SK-N-SH (cell line): ENCODE measurements around the gene PTPRN. TPM values are rescaled to one million over a fixed set of nuclear protein-coding genes. Genes with fewer than 3 reads are reported as not detected.
"Not testable (repeated sequence)": the region's sequence is repeated elsewhere in the genome, so short reads cannot be mapped to it uniquely, and the experiment has no call there.

ENCODE experiments used
- CTCF ChIA-PET: fragments of 300-600, 350-600 bp; formaldehyde crosslinking; extraction: SDS; loops from one replicate; lab custom pipeline; 2021; lab: Yijun Ruan, JAX
- POLR2A ChIA-PET: fragments of 350-600 bp; sonication (Branson Sonifier 250); formaldehyde crosslinking; extraction: SDS; loops from one replicate; lab custom pipeline; 2020; ENCODE audit warnings: antibody characterized with exemption, inconsistent platforms; lab: Yijun Ruan, JAX
- DNase-seq: peaks from one replicate; pipeline ENCODE4 v3.0.0; 2012
- H2AFZ ChIP-seq: fragments of 200-600 bp; sonication (generic); 2 replicates; pipeline ENCODE4 v1.8.1; 2016; ENCODE audit warnings: antibody characterized with exemption, mild to moderate bottlenecking, low read depth
- H3F3A ChIP-seq: fragments of 200-600 bp; sonication (generic); replicated peaks from 2 replicates; pipeline ENCODE3; 2016; ENCODE audit warnings: antibody characterized with exemption, mild to moderate bottlenecking; ENCODE audit not compliant: insufficient read depth
- H3K27ac ChIP-seq, 2 experiments: fragments of 200-500 bp in 1 of 2; fragments of 200-600 bp in 1 of 2; sonication (Bioruptor generic) in 1 of 2; sonication (generic), shearing (Covaris generic) in 1 of 2; 2 replicates each; pipeline versions ENCODE4 v1.5.1 to v1.6.1; 2014 to 2016; ENCODE audit warnings: low read depth in 2 of 2, inconsistent platforms in 1 of 2, low read length in 1 of 2, mild to moderate bottlenecking in 1 of 2, mixed read lengths in 1 of 2
- H3K27me3 ChIP-seq: fragments of 200-600 bp; sonication (generic), shearing (Covaris generic); 2 replicates; pipeline ENCODE4 v1.6.1; 2016; ENCODE audit warnings: mixed run types; ENCODE audit not compliant: insufficient read depth
- H3K36me3 ChIP-seq, 2 experiments: fragments of 200-500 bp in 1 of 2; fragments of 200-600 bp in 1 of 2; sonication (Bioruptor generic) in 1 of 2; sonication (generic) in 1 of 2; replicated peaks in 1 of 2; 2 replicates each; pipeline versions ENCODE3 to v1.5.1; 2014 to 2016; ENCODE audit warnings: low read length in 1 of 2, mild to moderate bottlenecking in 1 of 2; ENCODE audit not compliant: insufficient read depth in 2 of 2, control insufficient read depth in 1 of 2
- H3K4me1 ChIP-seq, 2 experiments: fragments of 200-500 bp in 1 of 2; fragments of 200-600 bp in 1 of 2; sonication (Bioruptor generic) in 1 of 2; sonication (generic), shearing (Covaris generic) in 1 of 2; 2 replicates each; pipeline versions ENCODE4 v1.5.1 to v1.6.1; 2014 to 2016; ENCODE audit warnings: low read depth in 1 of 2, low read length in 1 of 2, mixed run types in 1 of 2; ENCODE audit not compliant: insufficient read depth in 2 of 2, control insufficient read depth in 1 of 2
- H3K4me2 ChIP-seq: fragments of 200-600 bp; sonication (generic), shearing (Covaris generic); 2 replicates; pipeline ENCODE4 v1.6.1; 2017; ENCODE audit warnings: mixed run types
- H3K4me3 ChIP-seq, 2 experiments: fragments of 200-500 bp in 1 of 2; fragments of 200-600 bp in 1 of 2; sonication (Bioruptor generic) in 1 of 2; sonication (generic), shearing (Covaris generic) in 1 of 2; 2 replicates each; pipeline versions ENCODE4 v1.5.1 to v1.8.1; 2014 to 2016; ENCODE audit warnings: low read depth in 2 of 2, inconsistent platforms in 1 of 2, low read length in 1 of 2, mild to moderate bottlenecking in 1 of 2, mixed read lengths in 1 of 2, moderate library complexity in 1 of 2
- H3K79me2 ChIP-seq: fragments of 200-600 bp; sonication (generic); 2 replicates; pipeline ENCODE4 v1.8.1; 2017; ENCODE audit warnings: mild to moderate bottlenecking; ENCODE audit not compliant: insufficient read depth
- H3K9ac ChIP-seq: fragments of 200-600 bp; sonication (generic); 2 replicates; pipeline ENCODE4 v1.6.1; 2017; ENCODE audit warnings: mixed run types
- H3K9me2 ChIP-seq: fragments of 200-600 bp; sonication (generic); 2 replicates; pipeline ENCODE4 v1.6.1; 2017; ENCODE audit warnings: mixed run types
- H3K9me3 ChIP-seq: fragments of 200-600 bp; sonication (generic); 2 replicates; pipeline ENCODE4 v1.6.1; 2017; ENCODE audit warnings: mixed run types, mild to moderate bottlenecking, moderate library complexity
- H4K20me1 ChIP-seq: fragments of 200-600 bp; sonication (generic); 2 replicates; pipeline ENCODE4 v1.6.1; 2017; ENCODE audit warnings: mild to moderate bottlenecking, mixed run types; ENCODE audit not compliant: insufficient read depth
- FOSL2 ChIP-seq: IDR thresholded peaks from 2 replicates; pipeline ENCODE4 v1.4.0; 2012; ENCODE audit warnings: low read depth, mild to moderate bottlenecking, moderate library complexity, borderline replicate concordance
- FOXM1 ChIP-seq: IDR thresholded peaks from 2 replicates; pipeline ENCODE4 v1.4.0; 2012; ENCODE audit warnings: low read depth, mild to moderate bottlenecking
- MXI1 ChIP-seq: IDR thresholded peaks from 2 replicates; pipeline ENCODE4 v1.6.1; 2012; ENCODE audit warnings: mild to moderate bottlenecking, low read depth, low read length, improper control_type of control experiment
- POLR2AphosphoS5 ChIP-seq: IDR thresholded peaks from 2 replicates; pipeline ENCODE4 v1.6.1; 2012; ENCODE audit warnings: low read depth, low read length
- RXRA ChIP-seq: IDR thresholded peaks from 2 replicates; pipeline ENCODE4 v1.4.0; 2012; ENCODE audit warnings: low read depth, mild to moderate bottlenecking, borderline replicate concordance
- SIN3A ChIP-seq: IDR thresholded peaks from 2 replicates; pipeline ENCODE4 v1.6.1; 2012; ENCODE audit warnings: low read depth, mild to moderate bottlenecking, low read length, moderate library complexity, borderline replicate concordance
- TCF12 ChIP-seq: IDR thresholded peaks from 2 replicates; pipeline ENCODE4 v1.4.0; 2012
- WGBS: methylation state at CpG from one replicate; pipeline ENCODE4 v1.1.6; 2017; ENCODE audit warnings: low lambda C conversion rate; 5-methylcytosine and 5-hydroxymethylcytosine counted together
- polyA plus RNA-seq, 3 experiments: library from polyadenylated mRNA; depleted of rRNA; stranded (reverse); fragments of >200 nt; gene quantifications; 2 replicates each; pipeline ENCODE4 v1.2.3, GENCODE V29; 2012
- TF ChIP-seq, protein P1 (sequence below): fragments of 200-600 bp; sonication (generic); IDR thresholded peaks from 2 replicates; pipeline ENCODE4 v1.6.1; 2017; ENCODE audit warnings: antibody characterized with exemption, mild to moderate bottlenecking, moderate library complexity
- TF ChIP-seq, protein P2 (sequence below): fragments of 150-350 bp; IDR thresholded peaks from 2 replicates; pipeline ENCODE4 v1.6.1; 2016; ENCODE audit warnings: mild to moderate bottlenecking, low read depth, low read length
- TF ChIP-seq, protein P3 (sequence below): fragments of 150-350 bp; IDR thresholded peaks from 2 replicates; pipeline ENCODE4 v1.6.1; 2017; ENCODE audit warnings: antibody characterized with exemption, low read length, low read depth, borderline replicate concordance

Gene PTPRN
- polyA plus RNA-seq, 1 of the 3 experiments (the other 2 are of a cell fraction) = 9.5 TPM

DNA sequence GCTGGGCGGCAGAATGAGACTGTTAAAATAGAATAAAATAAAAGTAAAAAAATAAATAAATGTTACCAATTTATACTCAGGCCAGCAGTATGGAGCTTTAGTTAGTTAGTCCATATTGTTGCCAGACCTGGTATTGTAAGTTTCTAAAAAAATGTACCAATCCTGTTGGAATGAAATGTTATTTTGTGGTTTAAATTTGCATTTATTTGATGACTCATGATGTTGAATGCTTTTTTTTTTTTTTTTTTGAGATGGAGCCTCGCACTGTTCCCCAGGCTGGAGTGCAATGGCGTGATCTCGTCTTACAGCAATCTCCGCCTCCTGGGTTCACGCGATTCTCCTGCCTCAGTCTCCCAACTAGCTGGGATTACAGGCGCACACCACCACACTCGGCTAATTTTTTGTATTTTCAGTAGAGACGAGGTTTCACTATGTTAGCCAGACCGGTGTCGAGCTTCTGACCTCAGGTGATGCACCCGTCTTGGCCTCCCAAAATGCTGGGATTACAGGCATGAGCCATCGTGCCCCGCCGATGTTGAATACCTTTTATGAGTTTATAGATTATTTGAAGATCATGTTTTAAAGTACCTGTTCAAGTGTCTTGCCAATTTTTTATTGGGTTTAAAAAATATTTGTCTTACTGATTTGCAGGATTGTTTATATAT lies 5.7 kb upstream of the PTPRN start:
- no peaks in the 10 kb centered on the region for H3K79me2 ChIP-seq
- POLR2A ChIA-PET = interaction anchor here (0.5 to 0.6 kb wide), 2 partner anchors 43 to 70 kb away, joined by 3 read pairs; partner anchors contain the start of genes GLB1L and STK16
- no peaks in the 10 kb centered on the region for H3K27me3 ChIP-seq
- TF ChIP-seq FOSL2 = 0 out of 2 replicates have a peak, but pooled peaks have one; percentile 16
- TF ChIP-seq, protein P1, sequence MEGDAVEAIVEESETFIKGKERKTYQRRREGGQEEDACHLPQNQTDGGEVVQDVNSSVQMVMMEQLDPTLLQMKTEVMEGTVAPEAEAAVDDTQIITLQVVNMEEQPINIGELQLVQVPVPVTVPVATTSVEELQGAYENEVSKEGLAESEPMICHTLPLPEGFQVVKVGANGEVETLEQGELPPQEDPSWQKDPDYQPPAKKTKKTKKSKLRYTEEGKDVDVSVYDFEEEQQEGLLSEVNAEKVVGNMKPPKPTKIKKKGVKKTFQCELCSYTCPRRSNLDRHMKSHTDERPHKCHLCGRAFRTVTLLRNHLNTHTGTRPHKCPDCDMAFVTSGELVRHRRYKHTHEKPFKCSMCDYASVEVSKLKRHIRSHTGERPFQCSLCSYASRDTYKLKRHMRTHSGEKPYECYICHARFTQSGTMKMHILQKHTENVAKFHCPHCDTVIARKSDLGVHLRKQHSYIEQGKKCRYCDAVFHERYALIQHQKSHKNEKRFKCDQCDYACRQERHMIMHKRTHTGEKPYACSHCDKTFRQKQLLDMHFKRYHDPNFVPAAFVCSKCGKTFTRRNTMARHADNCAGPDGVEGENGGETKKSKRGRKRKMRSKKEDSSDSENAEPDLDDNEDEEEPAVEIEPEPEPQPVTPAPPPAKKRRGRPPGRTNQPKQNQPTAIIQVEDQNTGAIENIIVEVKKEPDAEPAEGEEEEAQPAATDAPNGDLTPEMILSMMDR = no peak
- H2AFZ ChIP-seq = no peak overlapping the region
- H3K36me3 ChIP-seq = no peaks in the 10 kb centered on the region
- H3K27ac ChIP-seq = no peak overlapping the region
- H3K9me3 ChIP-seq = no peaks in the 10 kb centered on the region
- no peaks in the 10 kb centered on the region for H3K4me1 ChIP-seq
- H3F3A ChIP-seq = peaks cover 4% of the 10 kb centered on the region
- H3K9ac ChIP-seq = no peak overlapping the region
- no peaks in the 10 kb centered on the region for H3K9me2 ChIP-seq
- no peak for DNase-seq
- H3K4me2 ChIP-seq = no peak overlapping the region
- 88% methylated on average over 16 of the region's 16 CpGs for WGBS
- no peaks in the 10 kb centered on the region for H4K20me1 ChIP-seq
- H3K4me3 ChIP-seq = no peak overlapping the region
- CTCF ChIA-PET = interaction anchor here (0.7 to 3.3 kb wide), 4 partner anchors 13 to 38 kb away, joined by 3 to 13 read pairs (median 4); no protein-coding TSS in a partner anchor

DNA sequence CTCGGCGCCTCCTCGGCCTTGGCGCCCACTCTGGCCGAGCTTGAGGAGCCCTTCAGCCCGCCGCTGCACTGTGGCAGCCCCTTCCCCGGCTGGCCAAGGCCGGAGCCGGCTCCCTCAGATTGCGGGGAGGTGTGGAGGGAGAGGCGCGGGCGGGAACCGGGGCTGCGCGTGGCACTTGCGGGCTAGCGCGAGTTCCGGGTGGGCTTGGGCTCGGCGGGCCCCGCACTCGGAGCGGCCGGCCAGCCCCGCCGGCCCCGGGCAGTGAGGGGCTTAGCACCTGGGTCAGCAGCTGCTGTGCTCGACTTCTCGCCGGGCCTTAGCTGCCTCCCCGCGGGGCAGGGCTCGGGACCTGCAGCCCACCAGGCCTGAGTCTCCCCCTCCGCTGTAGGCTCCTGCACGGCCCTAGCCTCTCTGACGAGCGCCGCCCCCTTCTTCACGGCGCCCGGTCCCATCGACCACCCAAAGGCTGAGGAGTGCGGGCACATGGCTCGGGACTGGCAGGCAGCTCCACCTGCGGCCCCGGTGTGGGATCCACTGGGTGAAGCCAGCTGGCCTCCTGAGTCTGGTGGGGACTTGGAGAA lies 3.6 kb upstream of the PTPRN start:
- H3K9ac ChIP-seq, H3K9me2 ChIP-seq, H3K4me1 ChIP-seq, DNase-seq, H3K79me2 ChIP-seq, H3K27me3 ChIP-seq, H3K36me3 ChIP-seq, H3K4me2 ChIP-seq, H3K4me3 ChIP-seq, H2AFZ ChIP-seq, H3K27ac ChIP-seq, H4K20me1 ChIP-seq, POLR2A ChIA-PET, H3K9me3 ChIP-seq, H3F3A ChIP-seq: not testable (repeated sequence)
- WGBS = 80% methylated on average over 25 of the region's 49 CpGs
- CTCF ChIA-PET = interaction anchor here (1.4 to 1.8 kb wide), 3 partner anchors 18 to 247 kb away, joined by 3 to 11 read pairs (median 4); no protein-coding TSS in a partner anchor

DNA sequence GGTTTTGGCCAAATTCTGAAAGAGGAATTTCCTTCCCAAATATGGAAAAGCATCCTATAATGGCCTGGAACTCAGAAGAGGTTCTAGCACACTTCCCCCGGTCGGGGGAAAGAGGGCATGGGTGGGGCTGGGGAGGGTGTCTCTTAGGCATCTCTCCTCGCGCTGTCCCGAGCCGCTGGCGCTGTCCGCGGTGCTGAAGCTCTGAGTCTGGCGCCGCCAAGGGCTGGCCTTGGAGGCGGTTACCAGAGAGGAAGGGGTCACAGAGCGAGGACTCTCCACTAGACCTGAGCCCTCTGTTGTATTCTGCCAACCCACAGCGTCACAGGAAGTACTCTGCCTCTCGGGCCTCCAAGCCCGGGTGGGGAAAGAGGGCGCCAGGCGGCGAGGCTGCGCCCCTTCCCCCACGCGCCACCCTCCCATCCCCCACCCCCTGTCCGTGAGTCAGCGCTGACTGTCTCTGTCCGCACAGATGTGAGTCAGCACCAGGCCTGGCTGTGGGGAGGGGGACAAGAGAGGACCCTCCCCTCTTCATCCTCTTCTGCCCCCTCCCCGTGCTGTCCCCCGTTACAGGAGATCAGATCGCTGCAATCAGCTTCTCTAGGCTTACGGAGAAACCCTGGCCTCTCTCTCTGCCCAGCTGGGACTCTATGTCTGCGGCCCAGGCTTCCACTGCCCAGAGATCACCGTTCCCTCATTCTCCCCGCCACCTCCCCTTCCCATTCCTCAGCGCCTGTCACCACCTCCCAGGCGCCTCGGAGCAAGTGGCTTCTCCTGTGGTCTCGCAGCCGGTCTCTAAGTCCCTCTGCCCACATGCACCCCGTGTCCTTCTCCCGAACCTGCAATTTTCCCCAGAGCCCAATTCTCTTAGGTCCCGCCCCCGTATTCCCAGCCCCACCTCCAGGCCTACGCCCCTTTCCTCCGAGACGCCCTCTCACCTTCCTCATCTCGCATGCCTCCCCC lies 779 bp downstream of the PTPRN start:
- Histone ChIP-seq H3K27me3 (no peaks in the 10 kb centered on the region), H3K9me3 (no peaks in the 10 kb centered on the region), H3F3A (peaks cover 2% of the 10 kb centered on the region), H3K27ac (peak overlapping the region; percentile 77), H2AFZ (peak overlapping the region; percentile 64; the same call in 1 of the 2 replicates), H3K9me2 (no peaks in the 10 kb centered on the region), H4K20me1 (no peaks in the 10 kb centered on the region), H3K9ac (peak overlapping the region; percentile 42; the same call in 1 of the 2 replicates), H3K4me3 (peak overlapping the region; percentile 52 to 73), H3K4me1 (peaks cover 0 to 7% of the 10 kb centered on the region in 2 experiments; a peak in 2 of 4 replicates), H3K4me2 (peak overlapping the region; percentile 94), H3K79me2 (no peaks in the 10 kb centered on the region), H3K36me3 (no peaks in the 10 kb centered on the region)
- CTCF ChIA-PET = interaction anchor here (0.7 to 4.5 kb wide), 10 partner anchors 8 to 137 kb away, joined by 3 to 42 read pairs (median 4); no protein-coding TSS in a partner anchor
- under 1% methylated on average over 27 of the region's 45 CpGs for WGBS
- DNase-seq = peak; percentile 84
- POLR2A ChIA-PET = interaction anchor here (0.6 to 1.4 kb wide), 5 partner anchors 8 to 79 kb away, joined by 3 to 5 read pairs (median 3); partner anchors contain the start of genes DNAJB2 and DNPEP
- TF ChIP-seq, protein P2, sequence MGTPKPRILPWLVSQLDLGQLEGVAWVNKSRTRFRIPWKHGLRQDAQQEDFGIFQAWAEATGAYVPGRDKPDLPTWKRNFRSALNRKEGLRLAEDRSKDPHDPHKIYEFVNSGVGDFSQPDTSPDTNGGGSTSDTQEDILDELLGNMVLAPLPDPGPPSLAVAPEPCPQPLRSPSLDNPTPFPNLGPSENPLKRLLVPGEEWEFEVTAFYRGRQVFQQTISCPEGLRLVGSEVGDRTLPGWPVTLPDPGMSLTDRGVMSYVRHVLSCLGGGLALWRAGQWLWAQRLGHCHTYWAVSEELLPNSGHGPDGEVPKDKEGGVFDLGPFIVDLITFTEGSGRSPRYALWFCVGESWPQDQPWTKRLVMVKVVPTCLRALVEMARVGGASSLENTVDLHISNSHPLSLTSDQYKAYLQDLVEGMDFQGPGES = no peak
- TF ChIP-seq SIN3A (peak; percentile 80), MXI1 (0 out of 2 replicates have a peak, but pooled peaks have one; percentile 23), TCF12 (peak; percentile 67), POLR2AphosphoS5 (no peak), RXRA (no peak), FOXM1 (no peak)
- TF ChIP-seq, protein P3, sequence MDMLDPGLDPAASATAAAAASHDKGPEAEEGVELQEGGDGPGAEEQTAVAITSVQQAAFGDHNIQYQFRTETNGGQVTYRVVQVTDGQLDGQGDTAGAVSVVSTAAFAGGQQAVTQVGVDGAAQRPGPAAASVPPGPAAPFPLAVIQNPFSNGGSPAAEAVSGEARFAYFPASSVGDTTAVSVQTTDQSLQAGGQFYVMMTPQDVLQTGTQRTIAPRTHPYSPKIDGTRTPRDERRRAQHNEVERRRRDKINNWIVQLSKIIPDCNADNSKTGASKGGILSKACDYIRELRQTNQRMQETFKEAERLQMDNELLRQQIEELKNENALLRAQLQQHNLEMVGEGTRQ = no peak
